ACC112 (cell line): ENCODE measurements around the gene CPVL.

Source experiments
- H2AFZ ChIP-seq: fragments of 200-600 bp; sonication (generic); one replicate; pipeline ENCODE4 v1.6.0; 2017; ENCODE audit warnings: antibody characterized with exemption, low read length; ENCODE audit not compliant: unreplicated experiment
- H3K27ac ChIP-seq: fragments of 200-600 bp; sonication (generic); 2 replicates; pipeline ENCODE4 v1.5.1; 2014; ENCODE audit warnings: low read depth, mild to moderate bottlenecking, antibody characterized with exemption, low read length, moderate library complexity
- H3K27me3 ChIP-seq: fragments of 200-600 bp; sonication (generic); 2 replicates; pipeline ENCODE4 v1.6.1; 2014; ENCODE audit warnings: mild to moderate bottlenecking, antibody characterized with exemption, low read length, moderate library complexity, mixed read lengths; ENCODE audit not compliant: insufficient read depth
- H3K36me3 ChIP-seq: fragments of 200-600 bp; sonication (generic); 2 replicates; pipeline ENCODE4 v1.6.1; 2016; ENCODE audit warnings: mild to moderate bottlenecking, antibody characterized with exemption, low read length, moderate library complexity, mixed read lengths; ENCODE audit not compliant: insufficient read depth
- H3K4me1 ChIP-seq: fragments of 200-600 bp; sonication (generic); one replicate; pipeline ENCODE4 v1.6.1; 2016; ENCODE audit warnings: low read length, mixed read lengths; ENCODE audit not compliant: insufficient read depth, unreplicated experiment, control insufficient read depth
- H3K4me3 ChIP-seq: fragments of 200-600 bp; sonication (generic); 2 replicates; pipeline ENCODE4 v1.5.1; 2014; ENCODE audit warnings: mild to moderate bottlenecking, low read depth, low read length
- H3K79me2 ChIP-seq: fragments of 200-600 bp; sonication (generic); one replicate; pipeline ENCODE4 v1.6.0; 2016; ENCODE audit warnings: low read length; ENCODE audit not compliant: control insufficient read depth, unreplicated experiment, insufficient read depth

Gene CPVL

DNA sequence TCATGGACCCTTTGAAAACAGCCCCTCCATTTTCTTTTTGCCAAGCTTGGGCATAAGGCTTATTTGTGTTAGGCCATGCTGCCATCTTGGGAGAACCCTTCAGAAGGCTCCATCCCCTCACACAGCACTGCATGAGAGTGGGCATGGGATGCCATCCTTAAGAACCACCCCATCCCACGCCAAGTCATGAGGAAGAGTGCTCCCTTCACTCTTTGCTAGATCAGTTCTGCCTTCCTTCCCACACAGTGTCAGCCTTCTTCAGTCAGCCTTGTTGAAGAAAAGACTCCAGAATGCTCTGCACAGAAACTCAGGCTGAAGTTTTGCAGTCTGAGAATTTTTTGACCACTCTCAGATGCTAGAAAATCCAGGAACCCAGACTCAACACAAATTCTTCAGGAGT is 32.8 kb upstream of the CPVL start:
- no peak overlapping the region for H3K27ac ChIP-seq
- H3K36me3 ChIP-seq = no peaks in the 10 kb centered on the region
- H3K4me3 ChIP-seq = no peak overlapping the region
- H3K79me2 ChIP-seq = no peaks in the 10 kb centered on the region
- H3K27me3 ChIP-seq = no peaks in the 10 kb centered on the region; the same call in 1 of the 2 replicates
- no peaks in the 10 kb centered on the region for H3K4me1 ChIP-seq
- H2AFZ ChIP-seq = no peak overlapping the region

DNA sequence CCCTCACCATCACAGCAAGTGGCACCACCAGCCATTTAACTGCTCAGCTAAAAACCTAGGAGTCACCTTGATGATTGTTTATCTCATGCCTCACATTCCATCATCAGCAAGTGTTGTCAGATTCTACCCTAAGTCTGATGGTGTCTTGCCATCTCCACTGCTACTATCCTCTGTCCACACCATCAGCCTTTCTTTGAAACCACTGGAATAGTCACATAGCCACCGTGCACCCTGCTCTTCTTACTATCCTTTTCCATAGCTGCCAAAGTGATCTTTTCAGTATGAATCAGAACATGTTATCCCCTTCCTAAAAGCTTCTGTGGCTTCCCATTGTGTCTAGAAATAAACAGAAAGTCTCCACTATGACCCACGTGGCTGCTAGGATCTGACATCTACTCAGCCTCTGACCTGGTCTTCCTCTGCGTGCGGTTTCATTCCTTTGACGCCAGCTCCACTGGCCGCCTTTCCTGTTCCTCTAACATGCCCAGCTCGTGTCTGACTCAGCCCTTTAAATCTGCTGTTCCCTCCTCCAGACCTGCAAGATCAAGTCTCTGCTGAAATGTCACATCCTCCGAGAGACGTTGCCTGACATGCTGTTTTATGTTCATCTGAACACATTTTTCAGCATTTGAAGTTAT is 31.7 kb upstream of the CPVL start:
- no peaks in the 10 kb centered on the region for H3K79me2 ChIP-seq
- no peaks in the 10 kb centered on the region for H3K36me3 ChIP-seq
- H3K4me1 ChIP-seq = no peaks in the 10 kb centered on the region
- no peak overlapping the region for H2AFZ ChIP-seq
- no peak overlapping the region for H3K4me3 ChIP-seq
- no peak overlapping the region for H3K27ac ChIP-seq
- H3K27me3 ChIP-seq = no peaks in the 10 kb centered on the region; the same call in 1 of the 2 replicates

DNA sequence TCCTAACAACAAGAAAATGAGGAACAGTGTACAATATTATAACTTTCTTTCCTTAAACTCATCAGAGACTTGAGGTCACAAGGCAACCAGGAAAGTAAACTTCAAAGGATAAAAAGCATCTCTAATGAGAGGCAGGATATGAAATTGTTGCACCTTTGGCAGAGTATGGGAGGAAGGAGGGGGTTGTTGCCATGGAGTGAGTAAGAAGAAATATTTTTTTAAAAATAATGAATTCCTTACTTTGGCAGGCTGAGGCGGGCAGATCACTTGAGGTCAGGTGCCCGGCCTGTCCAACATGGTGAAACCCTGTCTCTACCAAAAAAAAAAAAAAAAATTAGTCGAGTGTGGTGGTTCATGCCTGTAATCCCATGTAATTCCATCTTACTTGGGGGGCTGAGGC is 27.1 kb upstream of the CPVL start:
- Histone ChIP-seq H3K4me1 (no peaks in the 10 kb centered on the region), H3K36me3 (no peaks in the 10 kb centered on the region), H3K27ac (no peak overlapping the region), H3K79me2 (no peaks in the 10 kb centered on the region), H2AFZ (no peak overlapping the region), H3K27me3 (peaks cover 6% of the 10 kb centered on the region; the same call in 1 of the 2 replicates), H3K4me3 (no peak overlapping the region)

DNA sequence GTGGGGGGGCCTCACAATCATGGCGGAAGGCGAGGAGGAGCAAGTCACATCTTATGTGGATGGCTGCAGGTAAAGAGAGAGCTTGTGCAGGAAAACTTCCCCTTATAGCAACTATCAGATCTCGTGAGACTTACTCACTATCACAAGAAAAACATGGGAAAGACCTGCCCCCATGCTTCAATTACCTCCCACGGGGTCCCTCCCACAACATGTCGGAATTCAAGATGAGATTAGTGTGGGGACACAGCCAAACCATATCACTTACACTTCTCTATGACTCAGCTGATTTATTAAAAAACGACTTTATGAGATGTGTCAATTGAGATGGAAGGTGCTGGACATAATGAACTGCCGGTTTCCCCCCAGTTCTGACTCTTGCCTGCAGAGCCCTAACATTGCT is 24.4 kb upstream of the CPVL start:
- H3K27me3 ChIP-seq = peaks cover 8% of the 10 kb centered on the region; the same call in 1 of the 2 replicates
- H3K4me3 ChIP-seq = no peak overlapping the region
- H3K27ac ChIP-seq = no peak overlapping the region
- no peaks in the 10 kb centered on the region for H3K36me3 ChIP-seq
- H2AFZ ChIP-seq = no peak overlapping the region
- H3K4me1 ChIP-seq = no peaks in the 10 kb centered on the region
- H3K79me2 ChIP-seq = no peaks in the 10 kb centered on the region

DNA sequence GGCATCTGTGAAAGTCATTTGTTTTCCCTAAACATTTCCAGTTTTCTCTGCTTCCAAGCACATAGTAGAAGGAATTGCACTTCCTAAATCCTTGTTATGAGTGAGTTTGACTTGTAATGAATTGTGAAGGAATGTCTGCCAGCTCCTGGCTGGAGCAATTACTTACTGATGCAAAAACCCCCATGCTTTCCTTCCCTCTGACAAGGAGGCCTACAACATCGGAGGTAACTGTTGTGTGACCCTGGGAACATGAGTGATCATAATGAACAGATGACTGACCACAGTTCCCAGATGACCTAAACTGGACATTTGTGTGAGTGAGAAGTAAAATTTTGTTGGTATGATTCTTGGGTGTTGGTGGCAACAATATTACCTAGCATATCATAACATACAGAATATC is 21.4 kb upstream of the CPVL start:
- no peaks in the 10 kb centered on the region for H3K4me1 ChIP-seq
- no peak overlapping the region for H3K4me3 ChIP-seq
- peaks cover 11% of the 10 kb centered on the region; the same call in 1 of the 2 replicates for H3K27me3 ChIP-seq
- no peaks in the 10 kb centered on the region for H3K79me2 ChIP-seq
- 0 out of 2 replicates have a peak, but pooled peaks cover 3% of the 10 kb centered on the region for H3K36me3 ChIP-seq
- no peak overlapping the region for H2AFZ ChIP-seq
- no peak overlapping the region for H3K27ac ChIP-seq

DNA sequence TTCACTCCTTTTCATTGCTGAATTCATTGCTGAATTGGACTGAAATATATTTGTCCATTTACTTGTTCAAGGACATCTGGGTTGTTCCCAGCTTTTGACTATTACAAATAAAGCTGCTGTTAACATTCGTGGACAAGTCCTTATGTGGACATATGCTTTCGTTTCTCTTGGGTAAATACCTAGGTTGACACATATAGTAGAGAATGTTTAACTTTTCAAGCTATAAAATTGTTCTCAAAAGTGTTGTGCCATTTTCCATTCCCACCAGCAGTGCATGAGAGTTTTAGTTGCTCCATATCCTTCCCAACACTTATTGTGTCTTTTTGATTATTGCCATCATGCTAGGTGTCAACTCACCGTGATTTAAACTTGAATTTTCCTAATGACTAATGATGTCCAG is 17.5 kb upstream of the CPVL start:
- Histone ChIP-seq H3K4me1 (no peaks in the 10 kb centered on the region), H3K4me3 (no peak overlapping the region), H2AFZ (no peak overlapping the region), H3K79me2 (no peaks in the 10 kb centered on the region), H3K27ac (no peak overlapping the region), H3K36me3 (0 out of 2 replicates have a peak, but pooled peaks cover 3% of the 10 kb centered on the region), H3K27me3 (peaks cover 22% of the 10 kb centered on the region; the same call in 1 of the 2 replicates)

DNA sequence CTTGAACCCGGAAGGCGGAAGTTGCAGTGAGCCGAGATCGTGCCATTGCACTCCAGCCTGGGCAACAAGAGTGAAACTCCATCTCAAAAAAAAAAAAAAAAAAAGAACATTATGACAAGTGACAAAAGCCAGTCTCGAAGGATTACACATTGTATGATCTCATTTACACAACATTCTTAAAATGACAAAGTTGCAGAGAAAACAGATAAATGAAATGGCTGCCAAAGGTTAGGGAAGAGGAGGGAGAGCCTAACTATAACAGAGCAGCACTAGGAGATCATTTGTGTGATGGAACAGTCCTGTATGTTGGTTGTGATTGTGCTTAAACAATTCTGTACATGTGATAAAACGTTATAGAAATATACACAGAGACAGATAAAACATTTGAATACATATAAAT is 16.2 kb upstream of the CPVL start:
- H3K79me2 ChIP-seq = no peaks in the 10 kb centered on the region
- 0 out of 2 replicates have a peak, but pooled peaks cover 3% of the 10 kb centered on the region for H3K36me3 ChIP-seq

DNA sequence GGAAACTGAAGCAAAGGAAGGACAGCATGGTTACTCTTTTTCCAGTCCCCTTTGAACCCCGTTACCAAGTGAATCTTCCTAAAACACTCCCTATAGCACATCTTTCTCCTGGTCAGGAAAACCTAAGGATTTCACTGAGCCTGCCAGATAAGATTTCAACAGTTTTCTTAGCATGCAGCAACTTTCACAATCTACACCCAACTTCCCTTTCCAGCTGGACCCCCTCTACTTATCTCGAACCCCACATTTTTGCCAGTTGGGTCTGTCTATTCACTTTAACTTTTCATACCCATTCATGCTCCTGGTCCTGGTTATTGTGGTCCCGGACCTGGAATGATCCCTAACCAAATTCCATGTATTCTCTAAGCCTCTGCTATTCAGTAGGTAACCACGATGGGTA is 14.9 kb upstream of the CPVL start:
- H3K79me2 ChIP-seq = no peaks in the 10 kb centered on the region
- H2AFZ ChIP-seq = no peak overlapping the region
- H3K4me3 ChIP-seq = no peak overlapping the region
- H3K27me3 ChIP-seq = peaks cover 33% of the 10 kb centered on the region; the same call in 1 of the 2 replicates
- H3K4me1 ChIP-seq = no peaks in the 10 kb centered on the region
- H3K27ac ChIP-seq = no peak overlapping the region
- H3K36me3 ChIP-seq = 0 out of 2 replicates have a peak, but pooled peaks cover 3% of the 10 kb centered on the region

More for the DNA sequence above, 16.2 kb upstream of the CPVL start:
- no peak overlapping the region for H3K4me3 ChIP-seq
- no peak overlapping the region for H3K27ac ChIP-seq
- no peak overlapping the region for H2AFZ ChIP-seq
- H3K4me1 ChIP-seq = no peaks in the 10 kb centered on the region
- H3K27me3 ChIP-seq = peaks cover 24% of the 10 kb centered on the region; the same call in 1 of the 2 replicates

DNA sequence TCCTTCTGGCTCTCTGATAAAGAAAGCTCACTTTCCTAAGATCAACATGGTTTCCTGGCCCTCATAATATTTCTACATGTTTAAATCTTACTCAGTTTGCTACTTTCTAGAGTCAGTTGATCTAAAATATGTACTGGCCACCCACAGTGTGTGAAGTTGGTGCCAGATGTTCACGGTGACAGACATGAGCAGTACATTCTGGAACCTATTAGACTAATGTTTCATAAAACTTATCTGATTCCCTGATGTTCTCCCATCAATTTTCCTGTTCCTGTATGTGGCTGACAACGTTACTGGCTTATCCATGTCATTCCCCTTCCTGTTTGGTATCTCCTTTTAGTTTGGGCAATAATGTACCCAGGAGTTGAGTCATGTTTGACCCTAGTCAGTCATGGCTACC is 13.7 kb upstream of the CPVL start:
- Histone ChIP-seq H3K27ac (no peak overlapping the region), H2AFZ (no peak overlapping the region), H3K27me3 (peaks cover 30% of the 10 kb centered on the region; the same call in 1 of the 2 replicates), H3K4me1 (no peaks in the 10 kb centered on the region), H3K4me3 (no peak overlapping the region), H3K36me3 (no peaks in the 10 kb centered on the region), H3K79me2 (no peaks in the 10 kb centered on the region)

DNA sequence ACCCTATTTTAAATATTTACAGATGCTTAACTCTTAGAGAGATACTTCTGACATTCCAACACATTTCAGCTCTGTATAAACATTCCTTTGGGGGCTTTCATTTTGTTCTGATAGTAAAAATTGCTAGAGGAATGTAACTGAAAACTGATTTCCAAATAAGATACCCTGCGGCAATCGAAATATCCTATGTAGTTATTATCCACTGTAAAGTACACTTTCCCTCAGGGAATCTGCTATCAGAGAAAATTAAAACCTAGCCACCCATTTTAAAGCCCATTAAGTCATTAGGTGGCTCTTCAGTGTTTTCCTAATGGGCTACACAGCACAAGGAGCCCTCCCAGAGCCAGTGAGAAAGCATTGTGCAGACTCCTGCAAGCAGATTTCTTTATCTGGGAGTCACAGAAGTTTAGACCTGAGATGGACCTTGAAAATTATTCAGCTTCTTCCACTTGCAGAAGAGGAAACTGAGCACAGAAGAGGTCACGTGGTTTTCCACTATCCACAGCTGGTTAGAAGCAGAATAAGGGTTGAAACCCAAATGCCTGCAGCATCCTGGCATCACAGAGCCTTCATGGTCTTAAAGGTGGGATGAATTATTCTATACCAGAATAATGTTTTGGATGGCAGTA is 12.6 kb upstream of the CPVL start:
- no peak overlapping the region for H3K27ac ChIP-seq
- no peak overlapping the region for H2AFZ ChIP-seq
- H3K79me2 ChIP-seq = no peaks in the 10 kb centered on the region
- peaks cover 30% of the 10 kb centered on the region; the same call in 1 of the 2 replicates for H3K27me3 ChIP-seq
- H3K4me1 ChIP-seq = no peaks in the 10 kb centered on the region
- no peak overlapping the region for H3K4me3 ChIP-seq
- H3K36me3 ChIP-seq = no peaks in the 10 kb centered on the region
